HEK293 (cell line): ENCODE measurements around the gene TFEC.

Experiments used
- MYNN ChIP-seq: fragments of 450-650 bp; formaldehyde crosslinking; IDR thresholded peaks from 2 replicates; pipeline ENCODE4 v1.5.1; 2016; ENCODE audit warnings: missing biosample characterization, missing genetic modification characterization, borderline replicate concordance
- MZF1 ChIP-seq: fragments of 450-650 bp; formaldehyde crosslinking; IDR thresholded peaks from 2 replicates; pipeline ENCODE4 v1.5.1; 2017; ENCODE audit warnings: missing biosample characterization, missing genetic modification characterization, borderline replicate concordance
- SETDB1 ChIP-seq: IDR thresholded peaks from one replicate; pipeline ENCODE4 v1.6.1; 2017; ENCODE audit warnings: mild to moderate bottlenecking, low read length, moderate library complexity, mixed read lengths; ENCODE audit not compliant: insufficient read length
- SP7 ChIP-seq: fragments of 450-650 bp; formaldehyde crosslinking; IDR thresholded peaks from 2 replicates; pipeline ENCODE4 v1.5.1; 2016; ENCODE audit warnings: missing biosample characterization, missing genetic modification characterization
- ZNF274 ChIP-seq, 2 experiments: fragments of 200-500 bp in 1 of 2; fragments of 450-650 bp in 1 of 2; sonication (Bioruptor generic) in 1 of 2; formaldehyde crosslinking in 1 of 2; IDR thresholded peaks; 2 replicates each; pipeline versions ENCODE4 v1.5.1 to v1.6.1; 2014 to 2016; ENCODE audit warnings: borderline replicate concordance in 1 of 2, inconsistent platforms in 1 of 2, low read length in 1 of 2, missing biosample characterization in 1 of 2, missing genetic modification characterization in 1 of 2
- ZNF785 ChIP-seq: fragments of 450-650 bp; formaldehyde crosslinking; IDR thresholded peaks from 2 replicates; pipeline ENCODE4 v1.5.1; 2016; ENCODE audit warnings: missing biosample characterization, missing genetic modification characterization
- TF ChIP-seq, protein P1 (sequence below): fragments of 450-650 bp; formaldehyde crosslinking; IDR thresholded peaks from 2 replicates; pipeline ENCODE4 v1.5.1; 2016; ENCODE audit warnings: missing biosample characterization, missing genetic modification characterization
- TF ChIP-seq, protein P2 (sequence below): fragments of 450-650 bp; formaldehyde crosslinking; IDR thresholded peaks from 2 replicates; pipeline ENCODE4 v1.5.1; 2017; ENCODE audit warnings: missing biosample characterization, missing genetic modification characterization

DNA sequence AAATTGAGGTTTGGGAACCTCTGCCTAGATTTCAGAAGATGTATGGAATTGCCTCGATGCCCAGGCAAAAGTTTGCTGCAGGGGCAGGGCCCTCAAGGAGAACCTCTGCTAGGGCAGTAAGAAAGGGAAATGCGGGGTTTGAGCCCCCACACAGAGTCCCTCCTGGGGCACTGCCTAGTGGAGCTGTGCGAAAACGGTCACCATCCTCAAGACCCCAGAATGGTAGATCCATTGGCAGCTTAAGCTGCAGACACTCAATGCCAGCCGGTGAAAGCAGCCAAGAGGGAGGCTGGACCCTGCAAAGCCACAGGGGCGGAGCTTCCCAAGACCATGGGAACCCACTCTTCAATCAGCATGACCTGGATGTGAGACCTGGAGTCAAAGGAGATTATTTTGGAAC is 15.0 kb upstream of the TFEC start:
- TF ChIP-seq MYNN (tag by site-specific recombination) (no peak), ZNF274 (IDR thresholded peaks at IDR 0.05; ENCODE audit: low read length) (no peak), ZNF274 (tag by site-specific recombination; IDR thresholded peaks at IDR 0.05; ENCODE audit: borderline replicate concordance) (no peak), ZNF785 (tag by site-specific recombination) (no peak), SP7 (no peak), MZF1 (no peak), SETDB1 (no peak)
- TF ChIP-seq, protein P1, sequence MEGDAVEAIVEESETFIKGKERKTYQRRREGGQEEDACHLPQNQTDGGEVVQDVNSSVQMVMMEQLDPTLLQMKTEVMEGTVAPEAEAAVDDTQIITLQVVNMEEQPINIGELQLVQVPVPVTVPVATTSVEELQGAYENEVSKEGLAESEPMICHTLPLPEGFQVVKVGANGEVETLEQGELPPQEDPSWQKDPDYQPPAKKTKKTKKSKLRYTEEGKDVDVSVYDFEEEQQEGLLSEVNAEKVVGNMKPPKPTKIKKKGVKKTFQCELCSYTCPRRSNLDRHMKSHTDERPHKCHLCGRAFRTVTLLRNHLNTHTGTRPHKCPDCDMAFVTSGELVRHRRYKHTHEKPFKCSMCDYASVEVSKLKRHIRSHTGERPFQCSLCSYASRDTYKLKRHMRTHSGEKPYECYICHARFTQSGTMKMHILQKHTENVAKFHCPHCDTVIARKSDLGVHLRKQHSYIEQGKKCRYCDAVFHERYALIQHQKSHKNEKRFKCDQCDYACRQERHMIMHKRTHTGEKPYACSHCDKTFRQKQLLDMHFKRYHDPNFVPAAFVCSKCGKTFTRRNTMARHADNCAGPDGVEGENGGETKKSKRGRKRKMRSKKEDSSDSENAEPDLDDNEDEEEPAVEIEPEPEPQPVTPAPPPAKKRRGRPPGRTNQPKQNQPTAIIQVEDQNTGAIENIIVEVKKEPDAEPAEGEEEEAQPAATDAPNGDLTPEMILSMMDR = no peak
- TF ChIP-seq, protein P2, sequence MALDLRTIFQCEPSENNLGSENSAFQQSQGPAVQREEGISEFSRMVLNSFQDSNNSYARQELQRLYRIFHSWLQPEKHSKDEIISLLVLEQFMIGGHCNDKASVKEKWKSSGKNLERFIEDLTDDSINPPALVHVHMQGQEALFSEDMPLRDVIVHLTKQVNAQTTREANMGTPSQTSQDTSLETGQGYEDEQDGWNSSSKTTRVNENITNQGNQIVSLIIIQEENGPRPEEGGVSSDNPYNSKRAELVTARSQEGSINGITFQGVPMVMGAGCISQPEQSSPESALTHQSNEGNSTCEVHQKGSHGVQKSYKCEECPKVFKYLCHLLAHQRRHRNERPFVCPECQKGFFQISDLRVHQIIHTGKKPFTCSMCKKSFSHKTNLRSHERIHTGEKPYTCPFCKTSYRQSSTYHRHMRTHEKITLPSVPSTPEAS = no peak
